Mucosa of descending colon (tissue), 3 donors: Measurements from ENCODE around the gene SAA1. TPM values are rescaled to one million over a fixed set of nuclear protein-coding genes. Genes with fewer than 3 reads are reported as not detected.

ENCODE experiments used
- ATAC-seq: fragments of 200-7000 bp; cut with Tn5 transposase; one replicate; pipeline ENCODE4 v1.9.1; 2020; ENCODE audit warnings: mild to moderate bottlenecking, moderate library complexity
- DNase-seq, 3 donors: peaks; one replicate each; pipeline ENCODE4 v3.0.0-alpha.2; 2020
- H3K36me3 ChIP-seq: fragments of 200-600 bp; one replicate; pipeline ENCODE4 v1.8.0; 2021; ENCODE audit warnings: low read depth, mild to moderate bottlenecking
- H3K4me1 ChIP-seq: fragments of 200-600 bp; one replicate; pipeline ENCODE4 v1.8.0; 2021; ENCODE audit warnings: low read depth, mild to moderate bottlenecking
- H3K4me3 ChIP-seq: fragments of 200-600 bp; one replicate; pipeline ENCODE4 v1.8.0; 2021; ENCODE audit warnings: mild to moderate bottlenecking
- H3K9me3 ChIP-seq: fragments of 200-600 bp; one replicate; pipeline ENCODE4 v1.8.0; 2021; ENCODE audit warnings: mild to moderate bottlenecking
- intact Hi-C, 2 donors: fragments of 100-400 bp; cut with DNase I in 1 of 2; cut with micrococcal nuclease in 1 of 2; formaldehyde crosslinking; loops; one replicate each; pipeline versions ENCODE4 v1.11.0 to v1.11.1; 2022; cut with DNase I, micrococcal nuclease
- long read RNA-seq, 2 donors: library from polyadenylated mRNA; unstranded; transcript quantifications; one replicate each; pipeline ENCODE4 v2.0.0, GENCODE V29; 2019 to 2021
- total RNA-seq, 3 donors: library from RNA; stranded (reverse); fragmentation: NEBNext Ultra II Directional in 2 of 3; extraction: Animal tissue kit (Norgen Biotek cat#: 25700) in 2 of 3; gene quantifications; one replicate each; pipeline versions ENCODE4 v1.2.1 to v1.2.4, GENCODE V29; 2021 to 2023
- TF ChIP-seq, protein P1 (sequence below): fragments of 200-600 bp; IDR thresholded peaks from one replicate; pipeline ENCODE4 v1.8.0; 2022; ENCODE audit warnings: antibody characterized with exemption, mild to moderate bottlenecking
- donor health status: DM: no; HTN: no; CAD: no; lungs with moderate emphysema.
- donor health status: DM: no; HTN: no; CAD: no.
- donor health status: DM: no; HTN: yes; CAD: no.

Gene SAA1
- 10 to 100 TPM in 1 of 3 donors, 1 to 10 TPM in 2; 3.9 to 11.3 (median 8.0) TPM for total RNA-seq
- long read RNA-seq, donor 1, partial matches to known transcripts, result 0 of 2 reads
- long read RNA-seq, donor 1, other reads (novel, unspliced or antisense), result 0 of 2 reads
- long read RNA-seq, donor 2, transcript SAA1-201 (4 exons, 615 nt), result major isoform, 5 of 7 reads
- long read RNA-seq, donor 2, partial matches to known transcripts, result 2 of 7 reads
- long read RNA-seq, donor 2, other reads (novel, unspliced or antisense), result 0 of 7 reads

DNA sequence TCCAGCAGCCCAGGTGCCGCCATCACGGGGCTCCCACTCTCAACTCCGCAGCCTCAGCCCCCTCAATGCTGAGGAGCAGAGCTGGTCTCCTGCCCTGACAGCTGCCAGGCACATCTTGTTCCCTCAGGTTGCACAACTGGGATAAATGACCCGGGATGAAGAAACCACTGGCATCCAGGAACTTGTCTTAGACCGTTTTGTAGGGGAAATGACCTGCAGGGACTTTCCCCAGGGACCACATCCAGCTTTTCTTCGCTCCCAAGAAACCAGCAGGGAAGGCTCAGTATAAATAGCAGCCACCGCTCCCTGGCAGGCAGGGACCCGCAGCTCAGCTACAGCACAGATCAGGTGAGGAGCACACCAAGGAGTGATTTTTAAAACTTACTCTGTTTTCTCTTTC is at the start of gene SAA1:
Gene SAA1, plus strand, starts transcription at position 316 of the 400 bp plus-strand sequence. CDS start 624 bp downstream, outside the sequence.
- peak; percentile 5 for ATAC-seq

DNA sequence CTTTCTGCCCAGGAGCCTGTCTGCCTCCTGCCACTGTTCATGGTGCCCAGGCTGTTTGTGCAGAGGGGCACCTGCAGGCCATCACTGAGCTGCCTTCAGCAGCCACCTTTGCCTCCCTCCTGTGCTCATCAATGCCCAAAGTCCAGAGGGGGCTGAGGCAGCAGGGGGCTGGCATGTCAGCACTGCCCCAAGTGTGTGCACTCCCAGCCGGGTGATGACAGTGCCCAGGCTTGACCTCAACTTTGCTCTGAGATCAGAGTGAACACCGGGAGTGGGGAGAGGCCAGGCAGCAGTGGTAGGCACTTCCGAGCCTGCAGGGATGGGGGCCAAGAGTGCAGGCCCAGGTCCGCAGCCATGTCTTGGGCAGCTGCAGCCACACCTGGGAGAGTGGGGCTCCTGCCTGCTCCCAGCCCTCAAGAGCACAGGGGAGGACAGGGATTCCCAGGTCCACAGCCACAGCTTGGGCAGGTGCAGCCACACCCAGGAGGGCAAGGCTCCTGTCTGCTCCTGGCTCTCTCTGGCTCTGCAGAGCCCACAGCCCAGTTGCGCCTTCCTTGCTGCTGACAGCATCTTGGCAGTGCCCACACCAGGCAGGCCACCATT is 44.7 kb upstream of the SAA1 start:
- intact Hi-C loops, result no loop called here
- no peak for DNase-seq
- TF ChIP-seq, protein P1, sequence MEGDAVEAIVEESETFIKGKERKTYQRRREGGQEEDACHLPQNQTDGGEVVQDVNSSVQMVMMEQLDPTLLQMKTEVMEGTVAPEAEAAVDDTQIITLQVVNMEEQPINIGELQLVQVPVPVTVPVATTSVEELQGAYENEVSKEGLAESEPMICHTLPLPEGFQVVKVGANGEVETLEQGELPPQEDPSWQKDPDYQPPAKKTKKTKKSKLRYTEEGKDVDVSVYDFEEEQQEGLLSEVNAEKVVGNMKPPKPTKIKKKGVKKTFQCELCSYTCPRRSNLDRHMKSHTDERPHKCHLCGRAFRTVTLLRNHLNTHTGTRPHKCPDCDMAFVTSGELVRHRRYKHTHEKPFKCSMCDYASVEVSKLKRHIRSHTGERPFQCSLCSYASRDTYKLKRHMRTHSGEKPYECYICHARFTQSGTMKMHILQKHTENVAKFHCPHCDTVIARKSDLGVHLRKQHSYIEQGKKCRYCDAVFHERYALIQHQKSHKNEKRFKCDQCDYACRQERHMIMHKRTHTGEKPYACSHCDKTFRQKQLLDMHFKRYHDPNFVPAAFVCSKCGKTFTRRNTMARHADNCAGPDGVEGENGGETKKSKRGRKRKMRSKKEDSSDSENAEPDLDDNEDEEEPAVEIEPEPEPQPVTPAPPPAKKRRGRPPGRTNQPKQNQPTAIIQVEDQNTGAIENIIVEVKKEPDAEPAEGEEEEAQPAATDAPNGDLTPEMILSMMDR, result no peak
- ATAC-seq, result no peak
- Histone ChIP-seq H3K36me3 (no peaks in the 10 kb centered on the region), H3K4me3 (no peak overlapping the region), H3K9me3 (no peaks in the 10 kb centered on the region), H3K4me1 (no peaks in the 10 kb centered on the region)

More for the DNA sequence above, at the start of gene SAA1:
- no peak for DNase-seq
- intact Hi-C loops, result no loop called here
- Histone ChIP-seq H3K9me3 (no peaks in the 10 kb centered on the region), H3K4me1 (no peaks in the 10 kb centered on the region), H3K4me3 (no peak within 1 kb of the TSS), H3K36me3 (no peaks in the 10 kb centered on the region)
- TF ChIP-seq, protein P1, result no peak

DNA sequence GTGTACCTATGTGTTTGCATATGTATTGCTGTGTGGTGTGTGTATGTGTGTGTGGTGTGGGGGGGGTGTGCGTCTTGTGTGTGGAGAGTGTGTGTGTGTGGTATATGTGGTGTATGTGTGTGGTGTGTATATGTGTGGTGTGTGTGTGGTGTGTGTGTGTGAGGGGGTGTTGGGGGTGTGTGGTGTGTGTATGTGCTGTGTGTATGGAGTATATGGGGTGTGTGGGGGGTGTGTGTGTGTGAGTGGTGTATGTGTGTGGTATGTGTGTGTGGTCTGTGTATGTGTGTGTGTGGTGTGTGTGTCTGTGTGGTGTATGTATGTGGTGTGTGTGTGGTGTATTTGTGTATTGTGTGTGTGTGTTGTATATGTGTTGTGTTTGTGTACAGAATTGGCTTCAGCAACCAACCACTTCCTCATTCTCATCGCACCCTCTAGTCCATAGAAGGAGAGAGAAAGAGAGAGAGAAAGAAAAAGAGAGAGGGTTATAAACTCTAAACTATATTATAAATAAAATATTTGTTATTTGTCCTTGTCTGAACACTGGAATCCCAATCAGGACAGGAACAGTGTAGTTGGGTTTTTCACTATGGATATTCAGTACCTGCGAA is 43.1 kb upstream of the SAA1 start:
- TF ChIP-seq, protein P1, result no peak
- no peaks in the 10 kb centered on the region for H3K36me3 ChIP-seq
- H3K9me3 ChIP-seq, result no peaks in the 10 kb centered on the region
- no peak overlapping the region for H3K4me3 ChIP-seq
- DNase-seq (no peak), ATAC-seq (no peak)
- intact Hi-C loops, result no loop called here
- H3K4me1 ChIP-seq, result no peaks in the 10 kb centered on the region

DNA sequence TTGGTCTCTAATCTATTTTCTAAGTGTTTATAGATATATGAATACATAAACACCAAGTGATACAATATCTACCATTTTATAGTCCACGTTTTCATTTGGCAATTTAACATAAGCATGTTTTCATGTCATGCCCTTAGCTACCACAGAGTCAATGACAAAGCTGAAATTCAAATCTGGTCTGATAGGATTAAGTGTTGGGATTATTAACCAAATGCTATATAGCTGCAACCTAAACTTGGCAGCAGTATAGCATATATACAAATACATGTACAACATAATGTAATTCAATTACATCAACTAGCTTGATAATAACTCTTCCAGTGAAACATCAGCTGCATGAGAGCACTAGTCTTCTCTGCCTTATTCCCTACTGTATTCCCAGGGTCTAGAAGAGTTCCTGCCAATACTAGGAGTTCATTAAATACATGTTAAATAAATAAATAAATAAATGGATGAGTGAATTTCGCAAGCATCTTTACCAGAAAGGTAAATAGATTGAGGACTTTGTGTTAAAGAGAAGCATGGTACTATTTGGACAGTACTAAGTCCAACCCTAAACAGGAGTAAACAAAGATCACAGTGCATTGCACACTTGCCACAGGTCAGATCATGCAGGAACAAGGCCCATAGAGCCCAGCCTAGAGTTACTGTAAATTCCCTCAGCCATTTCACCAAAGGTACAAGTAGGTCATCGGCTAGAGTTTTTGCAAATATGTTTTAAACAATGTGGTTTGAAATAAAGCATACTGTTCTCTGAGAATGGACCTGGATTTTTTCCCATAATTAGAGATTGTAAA is 42.3 kb upstream of the SAA1 start:
- no peaks in the 10 kb centered on the region for H3K4me1 ChIP-seq
- no peak for ATAC-seq
- H3K4me3 ChIP-seq, result no peak overlapping the region
- H3K9me3 ChIP-seq, result no peaks in the 10 kb centered on the region
- DNase-seq, result no peak
- intact Hi-C loops, result no loop called here
- TF ChIP-seq, protein P1, result no peak
- H3K36me3 ChIP-seq, result no peaks in the 10 kb centered on the region

DNA sequence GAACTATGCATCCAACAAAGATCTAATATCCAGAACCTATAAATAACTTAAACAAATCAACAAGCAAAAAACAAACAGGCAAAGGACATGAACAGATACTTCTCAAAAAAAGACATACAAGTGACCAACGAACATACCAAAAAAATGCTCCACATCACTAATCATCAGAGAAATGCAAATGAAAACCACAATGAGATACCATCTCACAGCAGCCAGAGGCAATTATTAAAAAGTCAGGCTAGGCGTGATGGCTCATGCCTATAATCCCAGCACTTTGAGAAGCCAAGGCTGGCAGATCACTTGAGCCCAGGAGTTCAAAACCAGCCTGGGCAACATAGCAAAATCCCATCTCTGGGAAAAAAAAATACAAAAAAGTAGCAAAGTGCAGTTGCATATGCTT is 40.2 kb upstream of the SAA1 start:
- Histone ChIP-seq H3K4me3 (no peak overlapping the region), H3K4me1 (no peaks in the 10 kb centered on the region), H3K36me3 (no peaks in the 10 kb centered on the region), H3K9me3 (no peaks in the 10 kb centered on the region)
- ATAC-seq, result no peak
- intact Hi-C loops, result no loop called here
- DNase-seq, result no peak
- TF ChIP-seq, protein P1, result no peak
